Mesothelial cell of epicardium (in vitro differentiated cells): ENCODE data around the gene DYNC1LI1. TPM values are rescaled to one million over a fixed set of nuclear protein-coding genes. Genes with fewer than 3 reads are reported as not detected.

Source experiments
- DNase-seq, 2 experiments: peaks; one replicate each; pipeline ENCODE4 v3.0.0; 2021; ENCODE audit warnings: low spot score in 2 of 2; ENCODE audit not compliant: unreplicated experiment in 2 of 2
- H3K27ac Mint-ChIP-seq: 2 replicates; pipeline ENCODE4 v1.8.0; 2021; ENCODE audit warnings: mixed read lengths
- H3K27me3 Mint-ChIP-seq: 2 replicates; pipeline ENCODE4 v1.8.0; 2021; ENCODE audit warnings: low read depth, mixed read lengths
- H3K36me3 Mint-ChIP-seq: 2 replicates; pipeline ENCODE4 v1.8.0; 2021; ENCODE audit warnings: mixed read lengths
- H3K4me1 Mint-ChIP-seq: 2 replicates; pipeline ENCODE4 v1.8.0; 2021; ENCODE audit warnings: mixed read lengths
- H3K4me3 Mint-ChIP-seq: 2 replicates; pipeline ENCODE4 v1.8.0; 2021; ENCODE audit warnings: mild to moderate bottlenecking, moderate library complexity, mixed read lengths
- H3K9me3 Mint-ChIP-seq: 2 replicates; pipeline ENCODE4 v1.8.0; 2021; ENCODE audit warnings: mixed read lengths
- total RNA-seq: library from RNA; stranded (reverse); gene quantifications from 3 replicates; pipeline ENCODE4 v1.2.1, GENCODE V29; 2021
- TF ChIP-seq, protein P1 (sequence below): fragments of 200-600 bp; sonication (generic); IDR thresholded peaks from one replicate; pipeline ENCODE4 v1.5.0; 2021; ENCODE audit warnings: antibody characterized with exemption; ENCODE audit not compliant: unreplicated experiment

Gene DYNC1LI1
- total RNA-seq, 1 donor from 2014 or later: 22.3 TPM

DNA sequence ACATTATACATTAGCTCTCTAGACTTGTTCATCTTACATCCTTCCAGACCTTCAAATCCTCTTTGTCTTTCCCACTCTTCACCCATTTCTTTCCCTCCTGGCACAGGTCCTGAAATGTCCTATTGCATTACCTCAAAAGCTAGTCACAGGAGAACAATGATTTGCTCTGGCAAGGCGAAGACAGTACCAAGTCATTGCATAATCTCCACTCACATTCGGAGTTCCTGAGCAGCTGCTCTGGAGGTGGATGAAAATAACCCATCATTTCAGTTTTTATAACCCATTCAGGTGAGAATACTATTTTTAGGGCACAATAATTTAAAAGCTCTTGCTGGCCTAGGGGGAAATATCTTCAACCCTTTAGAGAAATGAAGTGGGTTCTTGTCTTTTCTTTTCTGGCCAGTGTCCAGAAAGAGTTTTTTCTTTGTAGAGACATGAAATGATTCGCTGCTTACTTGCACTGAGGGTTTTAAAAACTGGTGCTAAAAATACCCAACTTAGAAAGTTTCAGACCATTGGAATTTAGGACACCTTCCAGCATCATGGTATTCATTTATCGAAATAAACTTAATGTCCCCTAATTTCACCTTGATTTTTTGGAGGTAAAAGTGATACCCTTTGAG, 23.4 kb upstream of the DYNC1LI1 start:
- peaks cover 38% of the 10 kb centered on the region for H3K27me3 Mint-ChIP-seq
- no peak overlapping the region for H3K27ac Mint-ChIP-seq
- peaks cover 3% of the 10 kb centered on the region for H3K4me1 Mint-ChIP-seq
- no peaks in the 10 kb centered on the region for H3K36me3 Mint-ChIP-seq
- TF ChIP-seq, protein P1, sequence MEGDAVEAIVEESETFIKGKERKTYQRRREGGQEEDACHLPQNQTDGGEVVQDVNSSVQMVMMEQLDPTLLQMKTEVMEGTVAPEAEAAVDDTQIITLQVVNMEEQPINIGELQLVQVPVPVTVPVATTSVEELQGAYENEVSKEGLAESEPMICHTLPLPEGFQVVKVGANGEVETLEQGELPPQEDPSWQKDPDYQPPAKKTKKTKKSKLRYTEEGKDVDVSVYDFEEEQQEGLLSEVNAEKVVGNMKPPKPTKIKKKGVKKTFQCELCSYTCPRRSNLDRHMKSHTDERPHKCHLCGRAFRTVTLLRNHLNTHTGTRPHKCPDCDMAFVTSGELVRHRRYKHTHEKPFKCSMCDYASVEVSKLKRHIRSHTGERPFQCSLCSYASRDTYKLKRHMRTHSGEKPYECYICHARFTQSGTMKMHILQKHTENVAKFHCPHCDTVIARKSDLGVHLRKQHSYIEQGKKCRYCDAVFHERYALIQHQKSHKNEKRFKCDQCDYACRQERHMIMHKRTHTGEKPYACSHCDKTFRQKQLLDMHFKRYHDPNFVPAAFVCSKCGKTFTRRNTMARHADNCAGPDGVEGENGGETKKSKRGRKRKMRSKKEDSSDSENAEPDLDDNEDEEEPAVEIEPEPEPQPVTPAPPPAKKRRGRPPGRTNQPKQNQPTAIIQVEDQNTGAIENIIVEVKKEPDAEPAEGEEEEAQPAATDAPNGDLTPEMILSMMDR: no peak
- no peak for DNase-seq
- no peaks in the 10 kb centered on the region for H3K9me3 Mint-ChIP-seq
- H3K4me3 Mint-ChIP-seq: no peak overlapping the region

DNA sequence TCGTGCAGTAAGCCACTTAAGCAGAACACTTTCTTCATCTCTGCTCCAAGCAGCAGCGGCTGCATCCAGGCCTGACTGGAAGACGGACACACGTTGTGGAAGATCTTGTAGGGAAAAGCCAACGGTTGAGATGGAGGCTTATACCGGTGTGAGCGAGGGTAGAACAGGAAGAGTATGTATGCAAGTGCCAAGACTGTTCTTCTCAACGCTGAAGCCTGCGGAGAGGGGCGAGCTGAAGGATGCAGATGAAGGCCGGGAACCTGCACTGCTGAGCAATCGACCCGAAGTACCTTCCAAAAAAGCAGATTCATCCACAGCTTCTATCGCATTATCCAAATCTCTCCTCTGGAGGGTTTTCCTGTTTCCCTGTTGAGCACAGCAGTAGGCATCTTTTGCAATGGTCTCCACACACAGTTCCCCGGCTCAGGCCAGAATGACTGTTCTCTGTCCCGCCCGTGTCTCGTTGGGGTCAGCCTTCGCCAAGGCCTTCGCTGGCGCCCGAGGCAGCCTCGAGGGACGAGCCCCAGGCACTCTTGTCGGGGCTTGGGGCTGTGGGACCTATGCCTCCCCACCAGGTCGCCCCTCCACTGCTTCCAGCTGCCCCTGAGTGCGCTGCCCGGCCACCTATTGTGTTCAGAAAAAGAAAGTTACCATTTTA, 22.2 kb upstream of the DYNC1LI1 start:
- Mint-ChIP-seq H3K9me3 (no peaks in the 10 kb centered on the region), H3K36me3 (no peaks in the 10 kb centered on the region), H3K27me3 (peaks cover 41% of the 10 kb centered on the region), H3K27ac (no peak overlapping the region), H3K4me3 (no peak overlapping the region), H3K4me1 (peaks cover 3% of the 10 kb centered on the region)
- no peak for DNase-seq
- TF ChIP-seq, protein P1: no peak

- Mint-ChIP-seq H3K4me1 (peaks cover 3% of the 10 kb centered on the region), H3K4me3 (no peak overlapping the region), H3K27me3 (peaks cover 41% of the 10 kb centered on the region), H3K9me3 (no peaks in the 10 kb centered on the region), H3K36me3 (no peaks in the 10 kb centered on the region), H3K27ac (no peak overlapping the region)
- no peak for DNase-seq
- TF ChIP-seq, protein P1: no peak
Observed at GRCh38 chr3:32592011-32592410, 21.4 kb upstream of the DYNC1LI1 start.

- no peaks in the 10 kb centered on the region for H3K36me3 Mint-ChIP-seq
- H3K9me3 Mint-ChIP-seq: no peaks in the 10 kb centered on the region
- H3K27me3 Mint-ChIP-seq: peaks cover 41% of the 10 kb centered on the region
- no peak overlapping the region for H3K4me3 Mint-ChIP-seq
- TF ChIP-seq, protein P1: no peak
- H3K4me1 Mint-ChIP-seq: peaks cover 3% of the 10 kb centered on the region
- no peak overlapping the region for H3K27ac Mint-ChIP-seq
- no peak for DNase-seq
Observed at GRCh38 chr3:32591186-32591585, 20.5 kb upstream of the DYNC1LI1 start.

DNA sequence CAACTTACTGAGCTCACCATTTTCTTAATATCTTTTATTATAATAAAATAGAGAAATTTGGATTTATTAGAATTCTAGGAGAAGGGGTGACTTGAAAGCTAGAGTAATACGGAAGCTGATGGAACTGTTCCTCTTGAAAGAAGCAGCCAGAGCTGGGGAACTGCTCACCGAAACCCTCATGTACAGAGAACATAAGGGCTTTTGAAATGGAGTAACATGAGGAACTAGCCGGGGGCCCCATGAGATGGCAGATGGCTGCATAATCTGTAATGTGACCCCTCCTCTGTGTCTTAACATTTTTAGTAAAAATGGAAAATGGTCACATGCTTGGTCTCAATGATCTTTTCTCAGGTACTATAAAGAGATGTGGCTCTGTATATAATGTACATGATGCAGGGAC, 15.7 kb upstream of the DYNC1LI1 start:
- Mint-ChIP-seq H3K4me3 (no peak overlapping the region), H3K27ac (no peak overlapping the region), H3K27me3 (peaks cover 23% of the 10 kb centered on the region), H3K9me3 (no peaks in the 10 kb centered on the region), H3K4me1 (no peaks in the 10 kb centered on the region), H3K36me3 (no peaks in the 10 kb centered on the region)
- DNase-seq: no peak
- TF ChIP-seq, protein P1: no peak
